ENCODE measurements around the gene MTMR4. TPM values are rescaled to one million over a fixed set of nuclear protein-coding genes. Genes with fewer than 3 reads are reported as not detected.

The MTMR4 gene
- 55.2 and 70.3 TPM in 2 replicates for total RNA-seq

DNA sequence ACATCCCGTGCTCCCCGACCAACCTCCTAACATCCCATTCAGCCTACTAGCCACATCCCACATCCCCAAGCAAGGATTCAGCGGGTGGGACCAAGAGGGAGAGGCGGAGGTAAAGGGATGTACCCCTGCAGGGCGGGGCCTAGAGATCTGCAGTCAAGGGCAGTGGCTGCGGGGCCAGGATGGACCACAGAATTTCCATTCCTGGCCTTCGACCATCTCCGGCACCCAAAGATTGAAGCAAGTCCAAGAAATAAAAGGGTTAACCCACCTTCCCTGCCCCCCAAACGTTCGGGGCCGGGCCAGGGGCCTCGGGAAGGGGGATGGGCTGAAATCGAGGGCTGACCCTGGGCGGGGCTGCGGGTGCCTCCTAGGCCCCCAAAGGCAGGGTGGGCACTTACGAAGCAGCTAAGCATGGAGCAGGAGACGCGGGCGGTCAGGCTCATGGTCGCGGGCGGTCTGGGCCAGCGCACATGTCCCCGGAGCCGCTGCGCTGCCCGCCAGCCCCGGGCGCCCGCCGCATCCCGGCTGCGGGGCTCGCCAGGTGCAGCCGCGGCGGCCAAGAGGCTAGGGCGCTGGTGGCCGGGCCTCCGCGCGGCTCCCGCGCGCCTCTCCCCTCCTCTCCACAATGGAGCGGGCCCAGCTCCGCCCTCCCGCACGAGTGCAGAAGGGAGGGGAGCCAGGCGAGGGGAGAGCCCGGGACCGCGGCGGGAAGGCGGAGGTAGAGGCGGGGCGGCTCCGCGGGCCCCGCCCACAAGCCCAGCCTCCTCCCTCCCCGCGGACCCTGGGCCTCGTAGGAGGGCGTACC lies at the start of gene MTMR4:
TSS of gene MTMR4 (minus strand) at position 674 of the 805 bp plus-strand sequence. CDS start at position 443, 231 bp downstream.

GRCh38 chr17:58487589-58488427 lies 26.6 kb downstream of the MTMR4 start, which contains the start of gene HSF5:
TSS of gene HSF5 (minus strand) at chr17:58488408. CDS start at chr17:58488274, 134 bp downstream.

Other genes with a start within 250 kb of the MTMR4 start
- gene MPO, start 233.7 kb downstream of the MTMR4 start, total RNA-seq, result 0.15 and 0.17 TPM in 2 replicates
- gene TSPOAP1, start 185.8 kb downstream of the MTMR4 start, total RNA-seq, result 0.15 and 0.50 TPM in 2 replicates
- 36.2 and 48.4 TPM in 2 replicates for gene SUPT4H1, start 162.4 kb downstream of the MTMR4 start, total RNA-seq
- under 0.01 TPM in 2 replicates for gene RNF43, start 97.1 kb downstream of the MTMR4 start, total RNA-seq
- gene HSF5, start 26.2 kb downstream of the MTMR4 start, total RNA-seq, result under 0.01 TPM in 1 of 2 replicates, not detected in the other
- under 0.01 TPM in 1 of 2 replicates, not detected in the other for gene TEX14, start 177.4 kb upstream of the MTMR4 start, total RNA-seq
- 24.3 and 29.1 TPM in 2 replicates for gene RAD51C, start 178.0 kb upstream of the MTMR4 start, total RNA-seq
- 0.17 TPM in 1 of 2 replicates, not detected in the other for gene PPM1E, start 241.2 kb upstream of the MTMR4 start, total RNA-seq

Data from smooth muscle cell of trachea (primary cell).